ENCODE results near the gene ZNF202.

The ZNF202 gene

GRCh38 chr11:123682696-123683410, 58.6 kb downstream of the ZNF202 start:
- H4K8ac ChIP-seq (ENCODE audit: low read depth, low read length), result no peak overlapping the region
- H2BK120ac ChIP-seq (ENCODE audit: insufficient read depth, low read length, poor library complexity), result no peak overlapping the region
- no peak for DNase-seq

DNA sequence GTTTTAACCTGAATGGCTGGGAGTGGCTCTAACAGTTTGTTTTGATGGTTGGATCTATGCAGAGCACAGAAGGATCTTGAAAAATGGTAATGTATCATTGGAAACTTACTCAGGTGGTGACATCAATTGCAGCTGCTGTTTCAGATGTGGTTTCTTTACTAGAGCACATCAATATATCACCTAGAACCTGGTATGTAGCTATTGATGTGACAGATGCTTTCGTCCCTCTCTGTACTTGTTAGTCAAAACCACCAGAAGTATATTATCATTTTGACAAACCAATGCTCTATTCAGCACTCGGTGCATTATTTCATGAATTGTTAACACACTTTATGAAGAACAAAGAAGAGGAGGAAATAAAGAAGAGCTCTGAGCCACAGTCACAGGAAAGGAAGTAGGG, 60.4 kb downstream of the ZNF202 start:
- Histone ChIP-seq H3K79me2 (ENCODE audit: control insufficient read depth, insufficient read depth, low read length, poor library complexity) (no peaks in the 10 kb centered on the region), H3K4me2 (ENCODE audit: low read length) (no peak overlapping the region), H3K36me3 (ENCODE audit: control insufficient read depth in 1 of 2, insufficient read depth in 2 of 2, low read length in 2 of 2) (no peaks in the 10 kb centered on the region), H3K9ac (ENCODE audit: low read length) (no peak overlapping the region), H3K79me1 (ENCODE audit: low read length) (no peaks in the 10 kb centered on the region), H2AK5ac (ENCODE audit: low read length) (no peak overlapping the region), H3K4me1 (ENCODE audit: control insufficient read depth in 1 of 2, insufficient read depth in 2 of 2, low read length in 2 of 2) (no peaks in the 10 kb centered on the region), H2BK5ac (ENCODE audit: low read depth, low read length, poor library complexity) (no peak overlapping the region), H2AFZ (ENCODE audit: insufficient read depth, low read length, poor library complexity) (no peak overlapping the region), H3K14ac (ENCODE audit: low read length) (no peak overlapping the region), H2BK120ac (ENCODE audit: insufficient read depth, low read length, poor library complexity) (no peak overlapping the region), H3K4ac (ENCODE audit: low read depth, low read length) (no peak overlapping the region), H3K27ac (ENCODE audit: low read depth, low read length) (no peak overlapping the region), H3K18ac (ENCODE audit: low read length) (no peak overlapping the region), H3K27me3 (ENCODE audit: insufficient read depth, low read length) (no peaks in the 10 kb centered on the region), H4K8ac (ENCODE audit: low read depth, low read length) (no peak overlapping the region), H4K91ac (ENCODE audit: low read depth, low read length) (no peak overlapping the region), H3K23ac (ENCODE audit: low read length) (no peak overlapping the region), H2BK12ac (ENCODE audit: low read length) (no peak overlapping the region), H3K4me3 (ENCODE audit: low read depth, low read length) (no peak overlapping the region), H3K9me3 (ENCODE audit: insufficient read depth, low read depth, low read length) (no peaks in the 10 kb centered on the region), H4K12ac (ENCODE audit: low read depth, low read length) (no peak overlapping the region)
- no CpG with 5 or more reads among the region's 2 CpGs for WGBS (ENCODE audit: extremely low coverage, insufficient coverage, insufficient read length)
- DNase-seq, result no peak

More at GRCh38 chr11:123682696-123683410, 58.6 kb downstream of the ZNF202 start:
- H3K4me1 ChIP-seq (ENCODE audit: control insufficient read depth in 1 of 2, insufficient read depth in 2 of 2, low read length in 2 of 2), result no peaks in the 10 kb centered on the region
- H3K4ac ChIP-seq (ENCODE audit: low read depth, low read length), result no peak overlapping the region
- no peak overlapping the region for H2BK12ac ChIP-seq (ENCODE audit: low read length)
- H2AFZ ChIP-seq (ENCODE audit: insufficient read depth, low read length, poor library complexity), result no peak overlapping the region
- WGBS (ENCODE audit: extremely low coverage, insufficient coverage, insufficient read length), result no CpG with 5 or more reads among the region's 5 CpGs
- no peak overlapping the region for H3K18ac ChIP-seq (ENCODE audit: low read length)
- H3K23ac ChIP-seq (ENCODE audit: low read length), result no peak overlapping the region
- no peak overlapping the region for H3K4me2 ChIP-seq (ENCODE audit: low read length)
- H3K27me3 ChIP-seq (ENCODE audit: insufficient read depth, low read length), result no peaks in the 10 kb centered on the region
- no peaks in the 10 kb centered on the region for H3K36me3 ChIP-seq (ENCODE audit: control insufficient read depth in 1 of 2, insufficient read depth in 2 of 2, low read length in 2 of 2)
- H3K79me1 ChIP-seq (ENCODE audit: low read length), result no peaks in the 10 kb centered on the region
- H2BK5ac ChIP-seq (ENCODE audit: low read depth, low read length, poor library complexity), result no peak overlapping the region
- H3K4me3 ChIP-seq (ENCODE audit: low read depth, low read length), result no peak overlapping the region
- H4K12ac ChIP-seq (ENCODE audit: low read depth, low read length), result no peak overlapping the region
- no peak overlapping the region for H3K14ac ChIP-seq (ENCODE audit: low read length)
- no peaks in the 10 kb centered on the region for H3K79me2 ChIP-seq (ENCODE audit: control insufficient read depth, insufficient read depth, low read length, poor library complexity)
- H2AK5ac ChIP-seq (ENCODE audit: low read length), result no peak overlapping the region
- H3K9ac ChIP-seq (ENCODE audit: low read length), result no peak overlapping the region
- H4K91ac ChIP-seq (ENCODE audit: low read depth, low read length), result no peak overlapping the region
- no peak overlapping the region for H3K27ac ChIP-seq (ENCODE audit: low read depth, low read length)
- no peaks in the 10 kb centered on the region for H3K9me3 ChIP-seq (ENCODE audit: insufficient read depth, low read depth, low read length)

GRCh38 chr11:123678246-123678645, 63.2 kb downstream of the ZNF202 start:
- Histone ChIP-seq H3K18ac (ENCODE audit: low read length) (no peak overlapping the region), H3K9ac (ENCODE audit: low read length) (no peak overlapping the region), H3K27ac (ENCODE audit: low read depth, low read length) (no peak overlapping the region), H3K79me2 (ENCODE audit: control insufficient read depth, insufficient read depth, low read length, poor library complexity) (no peaks in the 10 kb centered on the region), H4K91ac (ENCODE audit: low read depth, low read length) (no peak overlapping the region), H4K12ac (ENCODE audit: low read depth, low read length) (no peak overlapping the region), H3K4ac (ENCODE audit: low read depth, low read length) (no peak overlapping the region), H4K8ac (ENCODE audit: low read depth, low read length) (no peak overlapping the region), H3K4me3 (ENCODE audit: low read depth, low read length) (no peak overlapping the region), H2AFZ (ENCODE audit: insufficient read depth, low read length, poor library complexity) (no peak overlapping the region), H3K23ac (ENCODE audit: low read length) (no peak overlapping the region), H3K27me3 (ENCODE audit: insufficient read depth, low read length) (no peaks in the 10 kb centered on the region), H3K4me1 (ENCODE audit: control insufficient read depth in 1 of 2, insufficient read depth in 2 of 2, low read length in 2 of 2) (no peaks in the 10 kb centered on the region), H3K14ac (ENCODE audit: low read length) (no peak overlapping the region), H2BK120ac (ENCODE audit: insufficient read depth, low read length, poor library complexity) (no peak overlapping the region), H3K36me3 (ENCODE audit: control insufficient read depth in 1 of 2, insufficient read depth in 2 of 2, low read length in 2 of 2) (no peaks in the 10 kb centered on the region), H3K79me1 (ENCODE audit: low read length) (no peaks in the 10 kb centered on the region), H3K4me2 (ENCODE audit: low read length) (no peak overlapping the region), H3K9me3 (ENCODE audit: insufficient read depth, low read depth, low read length) (no peaks in the 10 kb centered on the region), H2BK12ac (ENCODE audit: low read length) (no peak overlapping the region), H2BK5ac (ENCODE audit: low read depth, low read length, poor library complexity) (no peak overlapping the region), H2AK5ac (ENCODE audit: low read length) (no peak overlapping the region)
- no peak for DNase-seq
- no CpG with 5 or more reads among the region's 2 CpGs for WGBS (ENCODE audit: extremely low coverage, insufficient coverage, insufficient read length)

DNA sequence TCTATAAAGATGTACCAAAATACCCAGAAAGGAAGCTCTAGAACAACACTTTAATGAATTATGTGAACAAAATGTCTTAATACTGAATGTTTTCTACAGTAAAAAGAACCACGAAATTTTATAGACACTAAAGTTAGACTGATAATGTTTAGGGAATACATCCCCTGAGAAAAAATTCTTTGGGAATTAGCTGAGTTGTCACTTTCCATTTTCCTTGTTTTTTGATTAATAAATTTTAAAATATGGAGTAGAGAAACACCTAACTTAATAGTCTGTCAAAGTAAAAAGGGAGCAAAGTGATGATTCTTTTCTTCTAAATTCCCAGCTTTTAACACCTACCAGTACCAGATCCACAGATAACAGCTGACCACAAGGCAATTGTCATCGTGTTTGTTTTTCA, 64.0 kb downstream of the ZNF202 start:
- H3K36me3 ChIP-seq (ENCODE audit: control insufficient read depth in 1 of 2, insufficient read depth in 2 of 2, low read length in 2 of 2), result no peaks in the 10 kb centered on the region
- H4K91ac ChIP-seq (ENCODE audit: low read depth, low read length), result no peak overlapping the region
- no peak overlapping the region for H3K4me2 ChIP-seq (ENCODE audit: low read length)
- no peaks in the 10 kb centered on the region for H3K9me3 ChIP-seq (ENCODE audit: insufficient read depth, low read depth, low read length)
- no peak overlapping the region for H3K4ac ChIP-seq (ENCODE audit: low read depth, low read length)
- no peak overlapping the region for H3K27ac ChIP-seq (ENCODE audit: low read depth, low read length)
- peak; percentile 3 to 40 for DNase-seq
- H3K18ac ChIP-seq (ENCODE audit: low read length), result no peak overlapping the region
- H3K4me3 ChIP-seq (ENCODE audit: low read depth, low read length), result no peak overlapping the region
- no peak overlapping the region for H2AFZ ChIP-seq (ENCODE audit: insufficient read depth, low read length, poor library complexity)
- no peaks in the 10 kb centered on the region for H3K27me3 ChIP-seq (ENCODE audit: insufficient read depth, low read length)
- no peak overlapping the region for H3K23ac ChIP-seq (ENCODE audit: low read length)
- no peak overlapping the region for H2BK12ac ChIP-seq (ENCODE audit: low read length)
- H4K12ac ChIP-seq (ENCODE audit: low read depth, low read length), result no peak overlapping the region
- H3K79me1 ChIP-seq (ENCODE audit: low read length), result no peaks in the 10 kb centered on the region
- WGBS (ENCODE audit: extremely low coverage, insufficient coverage, insufficient read length), result no CpG with 5 or more reads among the region's 2 CpGs
- no peak overlapping the region for H2BK5ac ChIP-seq (ENCODE audit: low read depth, low read length, poor library complexity)
- H4K8ac ChIP-seq (ENCODE audit: low read depth, low read length), result no peak overlapping the region
- no peak overlapping the region for H2AK5ac ChIP-seq (ENCODE audit: low read length)
- no peak overlapping the region for H3K9ac ChIP-seq (ENCODE audit: low read length)
- no peaks in the 10 kb centered on the region for H3K79me2 ChIP-seq (ENCODE audit: control insufficient read depth, insufficient read depth, low read length, poor library complexity)
- no peaks in the 10 kb centered on the region for H3K4me1 ChIP-seq (ENCODE audit: control insufficient read depth in 1 of 2, insufficient read depth in 2 of 2, low read length in 2 of 2)
- H3K14ac ChIP-seq (ENCODE audit: low read length), result no peak overlapping the region
- no peak overlapping the region for H2BK120ac ChIP-seq (ENCODE audit: insufficient read depth, low read length, poor library complexity)

Data from trophoblast cell (in vitro differentiated cells and primary cell).